Natural killer cell (primary cell): ENCODE data around the gene UBAC2. TPM values are rescaled to one million over a fixed set of nuclear protein-coding genes. Genes with fewer than 3 reads are reported as not detected.

Experiments used
- ATAC-seq, 3 donors: fragments of 150-1000 bp in 2 of 3; fragments of 200-7000 bp in 1 of 3; cut with Tn5 transposase; 1 replicate in 1 of 3; 2 replicates in 2 of 3; pipeline ENCODE4 v1.10.0; 2021; ENCODE audit warnings: mild to moderate bottlenecking in 2 of 3, moderate library complexity in 2 of 3
- DNase-seq, 2 donors: peaks; one replicate each; pipeline versions ENCODE4 v3.0.0 to v3.0.0-alpha.2; 2013 to 2021; ENCODE audit warnings: mixed read lengths in 1 of 2
- H3K27ac ChIP-seq: one replicate; pipeline ENCODE4 v1.5.1; 2013; ENCODE audit warnings: mild to moderate bottlenecking, low read length
- H3K27me3 ChIP-seq: one replicate; pipeline ENCODE4 v1.6.1; 2013; ENCODE audit warnings: low read length; ENCODE audit not compliant: control insufficient read depth, insufficient read depth
- H3K36me3 ChIP-seq: one replicate; pipeline ENCODE4 v1.6.1; 2013; ENCODE audit warnings: low read length; ENCODE audit not compliant: control insufficient read depth, insufficient read depth
- H3K4me1 ChIP-seq: one replicate; pipeline ENCODE4 v1.6.1; 2013; ENCODE audit warnings: low read length; ENCODE audit not compliant: control insufficient read depth, insufficient read depth
- H3K4me3 ChIP-seq: one replicate; pipeline ENCODE4 v1.5.1; 2013; ENCODE audit warnings: low read length
- H3K9me3 ChIP-seq: one replicate; pipeline ENCODE4 v1.6.1; 2013; ENCODE audit warnings: low read length; ENCODE audit not compliant: control insufficient read depth, insufficient read depth
- H3K27ac Mint-ChIP-seq, 2 donors: one replicate each; pipeline ENCODE4 v1.8.0; 2022; ENCODE audit warnings: mild to moderate bottlenecking in 2 of 2, mixed read lengths in 2 of 2, moderate library complexity in 1 of 2
- H3K27me3 Mint-ChIP-seq, 2 donors: one replicate each; pipeline ENCODE4 v1.8.0; 2022; ENCODE audit warnings: low read depth in 2 of 2, mixed read lengths in 2 of 2
- H3K36me3 Mint-ChIP-seq: one replicate; pipeline ENCODE4 v1.8.0; 2022; ENCODE audit warnings: mixed read lengths
- H3K4me1 Mint-ChIP-seq, 2 donors: one replicate each; pipeline ENCODE4 v1.8.0; 2022; ENCODE audit warnings: mixed read lengths in 2 of 2
- H3K4me3 Mint-ChIP-seq: one replicate; pipeline ENCODE4 v1.8.0; 2022; ENCODE audit warnings: mild to moderate bottlenecking, moderate library complexity, mixed read lengths
- H3K9me3 Mint-ChIP-seq, 2 donors: one replicate each; pipeline ENCODE4 v1.8.0; 2022; ENCODE audit warnings: mixed read lengths in 2 of 2
- WGBS: methylation state at CpG from one replicate; pipeline ENCODE4 v1.1.7; 2013; ENCODE audit warnings: missing lambda C conversion rate; ENCODE audit not compliant: insufficient coverage; 5-methylcytosine and 5-hydroxymethylcytosine counted together
- intact Hi-C: fragments of 100-400 bp; cut with micrococcal nuclease; formaldehyde crosslinking; loops from one replicate; pipeline ENCODE4 v1.14.2; 2022
- total RNA-seq, 4 donors: library from RNA; stranded (reverse); fragments of 120-200 nt in 1 of 4; gene quantifications; one replicate each; pipeline versions ENCODE4 v1.2.3 to v1.2.4, GENCODE V29; 2013 to 2022
- TF ChIP-seq, protein P1 (sequence below): fragments of 200-600 bp; IDR thresholded peaks from one replicate; pipeline ENCODE4 v1.8.0; 2022; ENCODE audit warnings: antibody characterized with exemption

Gene UBAC2
- total RNA-seq, 3 donors from 2014 or later (not counting 1 experiment from before 2014, with no cell fraction given): 50.6 to 59.1 (median 56.4) TPM

- no peak for DNase-seq
These were observed 195.8 kb downstream of the UBAC2 start for GRCh38 chr13:99396446-99396845.

DNA sequence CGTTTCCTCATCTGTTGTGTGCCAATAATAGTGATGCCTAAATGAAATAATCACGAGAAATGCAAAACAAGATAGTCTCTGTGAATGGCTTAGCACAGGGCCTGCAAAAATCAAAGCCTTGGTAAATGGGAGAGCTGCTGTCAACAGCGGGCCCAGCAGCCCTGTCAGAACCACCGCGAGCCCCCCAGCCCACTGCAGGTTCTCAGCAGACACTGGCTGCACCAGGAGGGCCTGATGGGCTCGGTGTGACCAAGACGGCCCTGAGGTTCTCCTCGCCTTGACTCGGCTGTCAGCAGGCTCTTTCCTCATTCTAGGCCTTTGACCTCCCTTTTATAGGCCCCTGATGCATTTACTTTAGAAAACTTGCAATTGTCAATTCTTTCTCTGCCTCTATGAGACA, 197.4 kb downstream of the UBAC2 start:
- Histone ChIP-seq H3K27ac (no peak overlapping the region), H3K9me3 (no peaks in the 10 kb centered on the region), H3K4me1 (peaks cover 9% of the 10 kb centered on the region), H3K4me3 (no peak overlapping the region), H3K36me3 (no peaks in the 10 kb centered on the region), H3K27me3 (no peaks in the 10 kb centered on the region)
- Mint-ChIP-seq H3K36me3 (no peaks in the 10 kb centered on the region), H3K27me3 (peaks cover 23 to 37% of the 10 kb centered on the region in 2 donors), H3K4me1 (peaks cover 8 to 18% of the 10 kb centered on the region in 2 donors), H3K27ac (no peak overlapping the region), H3K4me3 (no peak overlapping the region), H3K9me3 (no peaks in the 10 kb centered on the region)
- intact Hi-C loops: no loop called here
- DNase-seq (no peak), ATAC-seq (no peak)
- WGBS: 95% methylated on average over 9 of the region's 9 CpGs
- TF ChIP-seq, protein P1, sequence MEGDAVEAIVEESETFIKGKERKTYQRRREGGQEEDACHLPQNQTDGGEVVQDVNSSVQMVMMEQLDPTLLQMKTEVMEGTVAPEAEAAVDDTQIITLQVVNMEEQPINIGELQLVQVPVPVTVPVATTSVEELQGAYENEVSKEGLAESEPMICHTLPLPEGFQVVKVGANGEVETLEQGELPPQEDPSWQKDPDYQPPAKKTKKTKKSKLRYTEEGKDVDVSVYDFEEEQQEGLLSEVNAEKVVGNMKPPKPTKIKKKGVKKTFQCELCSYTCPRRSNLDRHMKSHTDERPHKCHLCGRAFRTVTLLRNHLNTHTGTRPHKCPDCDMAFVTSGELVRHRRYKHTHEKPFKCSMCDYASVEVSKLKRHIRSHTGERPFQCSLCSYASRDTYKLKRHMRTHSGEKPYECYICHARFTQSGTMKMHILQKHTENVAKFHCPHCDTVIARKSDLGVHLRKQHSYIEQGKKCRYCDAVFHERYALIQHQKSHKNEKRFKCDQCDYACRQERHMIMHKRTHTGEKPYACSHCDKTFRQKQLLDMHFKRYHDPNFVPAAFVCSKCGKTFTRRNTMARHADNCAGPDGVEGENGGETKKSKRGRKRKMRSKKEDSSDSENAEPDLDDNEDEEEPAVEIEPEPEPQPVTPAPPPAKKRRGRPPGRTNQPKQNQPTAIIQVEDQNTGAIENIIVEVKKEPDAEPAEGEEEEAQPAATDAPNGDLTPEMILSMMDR: no peak

More at GRCh38 chr13:99396446-99396845, 195.8 kb downstream of the UBAC2 start:
- 96% methylated on average over 7 of the region's 7 CpGs for WGBS
- peak overlapping the region in 1 of 2 donors; percentile 42 for H3K27ac Mint-ChIP-seq
- H3K4me3 Mint-ChIP-seq: no peak overlapping the region
- no peak for ATAC-seq
- no peaks in the 10 kb centered on the region for H3K27me3 ChIP-seq
- H3K36me3 Mint-ChIP-seq: no peaks in the 10 kb centered on the region
- TF ChIP-seq, protein P1: no peak
- no peak overlapping the region for H3K27ac ChIP-seq
- H3K36me3 ChIP-seq: no peaks in the 10 kb centered on the region
- no peak overlapping the region for H3K4me3 ChIP-seq
- peaks cover 23 to 34% of the 10 kb centered on the region in 2 donors for H3K27me3 Mint-ChIP-seq
- intact Hi-C loops: no loop called here
- H3K9me3 Mint-ChIP-seq: no peaks in the 10 kb centered on the region
- H3K4me1 ChIP-seq: peaks cover 9% of the 10 kb centered on the region
- H3K4me1 Mint-ChIP-seq: peaks cover 8 to 11% of the 10 kb centered on the region in 2 donors
- no peaks in the 10 kb centered on the region for H3K9me3 ChIP-seq

GRCh38 chr13:99398916-99399622, 198.4 kb downstream of the UBAC2 start:
- TF ChIP-seq, protein P1: no peak
- intact Hi-C loops: no loop called here
- Histone ChIP-seq H3K27me3 (no peaks in the 10 kb centered on the region), H3K36me3 (no peaks in the 10 kb centered on the region), H3K27ac (no peak overlapping the region), H3K9me3 (no peaks in the 10 kb centered on the region), H3K4me3 (no peak overlapping the region), H3K4me1 (peaks cover 19% of the 10 kb centered on the region)
- no peaks in the 10 kb centered on the region for H3K36me3 Mint-ChIP-seq
- H3K27me3 Mint-ChIP-seq: peaks cover 31 to 44% of the 10 kb centered on the region in 2 donors
- peaks cover 16 to 27% of the 10 kb centered on the region in 2 donors for H3K4me1 Mint-ChIP-seq
- H3K27ac Mint-ChIP-seq: peak overlapping the region in 1 of 2 donors; percentile 19
- no peak for DNase-seq
- no peak for ATAC-seq
- H3K4me3 Mint-ChIP-seq: no peak overlapping the region
- 97% methylated on average over 11 of the region's 11 CpGs for WGBS
- H3K9me3 Mint-ChIP-seq: no peaks in the 10 kb centered on the region

DNA sequence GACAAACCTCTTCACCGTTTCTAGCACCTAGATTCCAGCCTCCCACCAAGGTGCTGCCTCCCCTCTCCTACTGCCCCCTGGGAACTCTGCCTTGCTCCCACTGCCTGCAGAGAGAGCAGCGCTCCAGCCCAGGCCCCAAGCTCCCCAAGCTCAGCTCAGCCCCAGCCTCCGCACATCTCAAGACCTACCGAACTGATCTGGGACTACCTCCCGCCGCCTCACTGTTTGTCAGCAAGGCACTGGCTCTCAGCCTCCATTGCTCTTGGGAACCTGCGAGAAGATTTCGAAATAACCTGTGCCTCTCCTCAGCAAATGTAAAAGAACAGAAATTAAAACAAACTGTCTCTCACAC, 198.9 kb downstream of the UBAC2 start:
- no peaks in the 10 kb centered on the region for H3K27me3 ChIP-seq

More for the DNA sequence above, 198.9 kb downstream of the UBAC2 start:
- H3K4me3 ChIP-seq: no peak overlapping the region
- Mint-ChIP-seq H3K36me3 (no peaks in the 10 kb centered on the region), H3K27me3 (peaks cover 33 to 44% of the 10 kb centered on the region in 2 donors), H3K9me3 (no peaks in the 10 kb centered on the region), H3K4me3 (no peak overlapping the region), H3K4me1 (peaks cover 21 to 29% of the 10 kb centered on the region in 2 donors), H3K27ac (peak overlapping the region in 1 of 2 donors; percentile 19)
- DNase-seq (no peak), ATAC-seq (no peak)
- no peaks in the 10 kb centered on the region for H3K9me3 ChIP-seq
- intact Hi-C loops: no loop called here
- peaks cover 24% of the 10 kb centered on the region for H3K4me1 ChIP-seq
- H3K27ac ChIP-seq: no peak overlapping the region
- WGBS: 99% methylated on average over 8 of the region's 8 CpGs
- TF ChIP-seq, protein P1: no peak
- no peaks in the 10 kb centered on the region for H3K36me3 ChIP-seq
